GM18526 (cell line): Measurements from ENCODE around the gene DPCD.

Source experiments
- POLR2A ChIP-seq: IDR thresholded peaks from 3 replicates; pipeline ENCODE4 v1.6.1; 2011; ENCODE audit not compliant: insufficient read length; ENCODE audit errors: extremely low read depth

DPCD gene

DNA sequence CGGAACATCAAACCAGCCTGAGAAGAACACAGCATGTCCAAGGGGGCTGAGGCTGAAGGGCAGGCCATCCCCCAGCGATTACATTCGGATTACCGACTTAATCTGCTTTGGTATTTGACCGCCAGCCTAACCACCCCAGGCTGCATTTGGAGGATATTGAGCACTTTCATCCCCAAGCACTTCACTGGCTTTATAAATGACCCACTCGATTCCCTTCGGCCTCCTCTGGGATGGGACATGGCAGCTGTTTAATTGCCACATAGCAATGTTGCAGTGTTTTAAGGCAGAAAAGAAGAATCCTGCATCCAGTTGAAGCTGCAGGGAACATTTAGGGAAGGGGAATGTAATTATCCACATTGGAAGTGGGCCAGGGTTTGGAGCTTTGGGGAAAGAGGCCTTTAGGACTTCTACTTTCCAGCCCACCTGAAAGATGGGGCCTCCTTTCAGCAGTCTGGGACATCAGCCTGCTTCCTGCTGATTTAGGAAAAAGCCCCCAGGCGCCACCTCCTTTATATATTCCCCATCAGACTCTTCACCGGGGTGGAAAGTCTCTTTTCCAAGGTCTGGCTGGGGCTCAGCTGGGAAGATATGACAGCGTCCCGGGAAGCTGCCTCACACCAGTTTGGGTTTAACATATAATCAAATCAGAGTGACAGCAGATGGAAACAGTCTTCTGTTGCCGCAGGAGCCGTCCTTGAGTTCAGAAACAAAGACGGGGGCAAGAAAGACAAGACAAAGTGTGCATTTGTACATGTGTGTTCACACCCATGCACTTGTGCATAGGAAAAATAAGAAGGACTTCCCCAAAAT lies 9.2 kb downstream of the DPCD start:
- TF ChIP-seq POLR2A, result no peak

DNA sequence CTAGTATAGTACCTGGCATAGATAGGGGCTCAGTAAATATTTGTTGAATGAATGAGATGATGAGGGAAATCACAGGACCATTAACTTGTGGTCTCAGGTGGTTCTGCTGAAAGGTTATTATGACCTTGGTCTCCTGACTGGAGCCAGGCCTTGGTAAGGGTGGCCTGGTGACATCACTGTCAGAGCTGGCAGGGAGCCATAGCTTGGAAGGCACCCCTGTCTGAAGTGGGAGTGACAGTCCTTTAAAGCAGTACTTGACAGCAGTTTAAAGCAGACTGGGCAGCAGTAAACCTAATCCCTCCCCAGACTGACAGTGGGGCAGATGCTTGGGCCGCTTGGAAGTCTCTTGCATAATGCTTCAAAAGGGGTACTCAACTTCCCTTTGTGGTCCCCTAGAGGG lies 13.4 kb downstream of the DPCD start:
- no peak for TF ChIP-seq POLR2A

DNA sequence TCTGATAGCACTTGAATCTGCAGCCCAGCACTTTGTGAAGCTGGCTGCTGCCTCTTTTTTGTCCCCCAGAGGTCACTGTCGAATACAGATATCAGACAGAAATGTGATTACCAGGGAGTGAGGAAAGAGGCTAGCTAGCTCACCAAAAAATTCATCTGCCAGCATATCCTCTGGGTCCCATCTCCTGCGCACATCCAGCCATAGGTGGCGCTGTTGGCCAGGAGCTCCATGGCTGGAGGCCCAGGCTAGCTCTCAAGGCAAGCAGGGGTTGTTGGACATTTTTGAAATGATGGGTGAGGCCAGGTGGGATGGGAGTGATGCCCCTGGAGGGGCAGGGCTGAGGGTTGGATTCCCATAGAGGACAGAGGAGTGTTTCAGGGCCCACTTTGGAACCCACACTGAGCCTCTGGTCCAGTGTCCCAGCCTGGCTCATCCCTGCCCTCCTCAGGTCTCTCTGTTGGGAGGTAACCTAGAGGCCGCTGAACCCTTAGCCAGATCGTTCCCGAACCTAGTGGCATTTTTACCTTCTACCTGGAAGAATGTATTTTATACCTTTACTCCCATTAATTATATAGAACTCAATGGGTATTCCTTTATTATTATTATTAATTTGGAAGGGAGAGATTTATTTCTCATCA lies 14.8 kb downstream of the DPCD start:
- no peak for TF ChIP-seq POLR2A

GRCh38 chr10:101607124-101607523 lies 19.0 kb downstream of the DPCD start:
- TF ChIP-seq POLR2A, result no peak

- TF ChIP-seq POLR2A, result no peak
These were observed 21.4 kb downstream of the DPCD start for GRCh38 chr10:101609481-101609880.

GRCh38 chr10:101611096-101611905 lies 23.2 kb downstream of the DPCD start:
- no peak for TF ChIP-seq POLR2A

DNA sequence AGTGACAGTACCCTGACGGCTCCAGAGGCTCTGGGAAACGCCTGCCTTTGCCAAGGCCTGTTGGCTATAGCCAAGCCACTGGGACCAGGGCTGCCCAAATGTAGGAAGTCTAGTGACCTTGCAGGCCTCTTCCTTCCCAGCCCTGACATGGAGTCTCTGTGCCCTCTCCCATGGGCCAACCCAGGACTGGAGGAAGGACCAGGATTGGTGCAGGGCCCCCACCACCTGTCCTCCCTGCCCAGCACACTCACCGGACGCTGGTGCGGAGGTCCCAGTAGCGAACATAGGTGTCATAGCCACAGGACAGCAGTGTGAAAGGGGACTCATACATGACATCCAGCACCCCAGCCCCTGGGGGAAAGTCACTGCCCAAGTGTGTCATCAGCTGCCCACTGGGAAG lies 24.0 kb downstream of the DPCD start:
- TF ChIP-seq POLR2A, result no peak

DNA sequence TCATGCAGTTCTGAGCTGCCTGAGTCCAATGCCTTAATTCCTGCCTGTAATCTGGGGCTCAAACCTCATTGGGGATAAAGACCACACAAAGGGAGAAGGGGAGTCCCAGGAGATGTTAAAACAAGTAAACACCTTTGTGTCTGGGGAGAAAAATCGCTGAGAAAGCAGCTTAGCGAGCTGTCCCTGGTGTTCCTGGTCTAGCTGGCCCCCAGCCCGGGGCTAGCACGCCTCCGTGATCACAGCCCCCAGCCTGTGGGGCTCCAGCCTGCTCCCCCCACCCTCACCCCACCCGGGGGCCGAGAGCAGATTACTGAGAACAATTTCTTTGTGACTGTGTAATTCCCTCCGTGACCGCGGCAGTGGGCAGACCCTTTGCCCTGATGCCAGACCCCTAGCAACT lies 24.8 kb downstream of the DPCD start:
- no peak for TF ChIP-seq POLR2A

- TF ChIP-seq POLR2A, result no peak
These were observed 25.5 kb downstream of the DPCD start for GRCh38 chr10:101613646-101614045.

GRCh38 chr10:101614663-101615524 lies 26.8 kb downstream of the DPCD start:
- TF ChIP-seq POLR2A, result no peak

DNA sequence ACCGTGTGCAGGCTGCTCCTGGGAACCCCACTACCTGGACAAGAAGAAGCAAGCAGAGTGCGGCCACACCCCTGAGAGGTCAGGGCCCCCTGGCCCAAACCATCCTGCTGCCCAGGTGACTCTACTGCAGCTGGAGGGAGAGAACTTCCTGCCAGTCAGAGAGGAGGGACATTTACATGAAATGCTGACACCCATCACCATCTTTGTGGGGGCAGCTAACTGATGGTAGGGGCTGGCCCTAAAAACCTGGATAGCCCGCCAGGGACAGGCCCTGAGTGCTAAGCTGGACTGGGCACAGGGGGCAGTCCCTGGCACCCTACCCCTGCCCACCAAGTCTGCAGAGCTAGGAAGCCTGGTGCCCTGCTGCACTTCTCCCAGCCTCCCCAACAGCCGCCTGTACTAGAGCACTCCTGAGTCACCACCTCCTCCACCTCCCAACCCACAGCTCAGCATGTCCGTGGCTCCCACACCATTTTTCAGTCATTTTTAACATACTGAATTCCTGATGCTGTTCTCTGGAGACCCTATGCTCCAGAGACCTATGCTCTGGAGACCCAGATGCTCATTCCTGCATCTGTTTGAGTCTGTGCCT lies 27.5 kb downstream of the DPCD start:
- TF ChIP-seq POLR2A, result no peak

- TF ChIP-seq POLR2A, result no peak
These were observed 28.4 kb downstream of the DPCD start for GRCh38 chr10:101616415-101617101.

DNA sequence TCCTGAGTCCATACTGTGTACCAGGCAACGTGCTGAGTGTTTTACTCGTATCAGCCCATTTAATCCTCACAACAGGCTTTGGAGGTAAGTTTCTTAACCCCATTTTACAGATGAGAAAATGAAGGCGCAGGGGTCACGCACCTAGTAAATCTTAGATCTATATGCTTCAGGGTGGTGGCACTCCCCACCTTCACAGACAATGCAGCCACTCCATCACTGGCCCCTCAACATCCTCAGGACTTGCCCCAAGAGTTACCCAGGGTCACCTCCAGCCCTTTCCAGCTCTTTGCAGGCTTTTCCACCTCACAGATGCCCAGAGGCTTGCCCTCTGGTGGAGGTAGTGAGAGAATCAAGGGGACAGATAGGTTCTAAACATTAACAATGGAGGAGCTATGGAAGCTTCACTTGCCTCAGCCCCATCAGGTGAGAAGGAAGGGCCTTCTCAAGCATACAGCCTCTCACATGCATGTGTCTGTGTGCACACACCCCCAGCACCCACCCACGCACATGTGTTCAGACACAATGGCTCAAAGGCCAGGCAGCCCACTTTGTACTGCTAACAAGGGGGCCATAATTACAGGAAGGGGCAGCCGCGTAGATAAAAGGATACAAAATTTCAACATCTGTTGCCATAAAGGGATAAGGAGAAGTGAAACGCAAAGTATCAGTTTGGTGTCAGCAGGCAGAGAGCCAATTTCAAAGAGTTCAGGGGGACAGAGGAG lies 29.1 kb downstream of the DPCD start:
- TF ChIP-seq POLR2A, result no peak
